Skeletal muscle tissue (tissue), 4 donors: ENCODE measurements around the gene NRF1. TPM values are rescaled to one million over a fixed set of nuclear protein-coding genes. Genes with fewer than 3 reads are reported as not detected.
"Not testable (repeated sequence)": the region's sequence is repeated elsewhere in the genome, so short reads cannot be mapped to it uniquely, and the experiment has no call there.

Experiments used
- H3K27ac ChIP-seq: one replicate; pipeline ENCODE4 v1.7.0; 2013; ENCODE audit warnings: mild to moderate bottlenecking, low read depth, low read length, inconsistent platforms
- H3K27me3 ChIP-seq, 3 donors: one replicate each; pipeline ENCODE4 v1.7.0; 2013; ENCODE audit warnings: low read length in 3 of 3; ENCODE audit not compliant: control insufficient read depth in 3 of 3, insufficient read depth in 3 of 3
- H3K36me3 ChIP-seq, 3 donors: one replicate each; pipeline ENCODE4 v1.7.0; 2013; ENCODE audit warnings: low read length in 3 of 3; ENCODE audit not compliant: control insufficient read depth in 3 of 3, insufficient read depth in 3 of 3
- H3K4me1 ChIP-seq, 3 donors: one replicate each; pipeline ENCODE4 v1.7.0; 2013; ENCODE audit warnings: low read length in 3 of 3, mild to moderate bottlenecking in 3 of 3; ENCODE audit not compliant: control insufficient read depth in 3 of 3, insufficient read depth in 3 of 3
- H3K4me3 ChIP-seq, 3 donors: one replicate each; pipeline ENCODE4 v1.7.0; 2013; ENCODE audit warnings: low read length in 3 of 3
- H3K9ac ChIP-seq, 3 donors: one replicate each; pipeline ENCODE4 v1.7.0; 2013; ENCODE audit warnings: low read length in 3 of 3, mild to moderate bottlenecking in 3 of 3, moderate library complexity in 2 of 3, low read depth in 1 of 3
- H3K9me3 ChIP-seq, 3 donors: one replicate each; pipeline ENCODE4 v1.7.0; 2013; ENCODE audit warnings: low read length in 3 of 3; ENCODE audit not compliant: control insufficient read depth in 3 of 3
- total RNA-seq: library from RNA; depleted of rRNA; stranded (reverse); fragments of >200 nt; gene quantifications from one replicate; pipeline ENCODE4 v1.2.3, GENCODE V29; 2014
- donor health status: Osteomylitis.

The NRF1 gene
- total RNA-seq, 1 donor from 2014 or later = 17.2 TPM

DNA sequence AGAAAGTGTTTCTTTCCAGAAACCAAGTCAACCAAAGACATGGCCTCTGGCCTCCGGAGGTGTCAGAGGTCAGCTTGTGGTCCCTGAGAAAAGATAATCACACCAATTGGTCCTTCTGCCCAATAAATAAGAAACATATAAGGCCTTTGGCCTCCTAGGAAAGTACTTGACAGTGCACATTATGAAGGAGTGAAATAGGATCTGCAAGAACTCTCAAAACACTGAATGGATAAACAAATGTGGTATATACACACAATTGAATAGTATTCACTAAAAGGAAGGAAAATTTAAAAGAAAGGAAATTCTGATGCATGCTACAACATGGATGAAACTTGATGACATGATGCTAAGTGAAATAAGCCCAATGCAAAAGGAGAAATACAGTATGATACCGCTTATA, 35.4 kb upstream of the NRF1 start:
- no peak overlapping the region for H3K9ac ChIP-seq
- H3K27me3 ChIP-seq = no peaks in the 10 kb centered on the region
- H3K4me3 ChIP-seq = no peak overlapping the region
- peaks cover 2 to 7% (median 6%) of the 10 kb centered on the region in 3 donors for H3K4me1 ChIP-seq
- no peak overlapping the region for H3K27ac ChIP-seq
- no peaks in the 10 kb centered on the region for H3K36me3 ChIP-seq
- peaks cover 0 to 7% (median 0%) of the 10 kb centered on the region in 3 donors for H3K9me3 ChIP-seq

GRCh38 chr7:129578829-129579228, 32.7 kb upstream of the NRF1 start:
- Histone ChIP-seq H3K9ac (no peak overlapping the region), H3K4me1 (peaks cover 2 to 7% (median 6%) of the 10 kb centered on the region in 3 donors), H3K36me3 (no peaks in the 10 kb centered on the region), H3K27ac (no peak overlapping the region), H3K27me3 (no peaks in the 10 kb centered on the region), H3K9me3 (peaks cover 0 to 7% (median 0%) of the 10 kb centered on the region in 3 donors), H3K4me3 (no peak overlapping the region)

GRCh38 chr7:129586179-129586578, 25.3 kb upstream of the NRF1 start:
- H3K9me3 ChIP-seq, H3K27me3 ChIP-seq, H3K36me3 ChIP-seq, H3K4me3 ChIP-seq, H3K4me1 ChIP-seq, H3K9ac ChIP-seq, H3K27ac ChIP-seq: not testable (repeated sequence)

DNA sequence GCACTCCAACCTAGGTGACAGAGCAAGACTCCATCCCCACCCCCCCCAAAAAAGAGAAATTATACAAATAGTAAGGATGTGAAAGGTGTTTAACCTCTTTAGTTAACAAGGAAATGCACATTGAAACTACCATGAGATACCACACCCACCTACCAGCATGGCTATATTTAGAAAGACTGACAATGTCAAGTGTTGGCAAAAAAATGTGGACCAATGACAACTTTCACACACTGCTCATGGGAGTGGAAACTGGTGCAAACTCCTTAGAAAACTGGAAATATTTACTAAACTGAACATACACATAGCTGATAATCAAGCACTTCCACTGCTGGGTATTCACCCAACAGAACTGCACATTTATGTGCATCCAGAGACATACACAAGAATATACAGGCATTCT, 23.3 kb upstream of the NRF1 start:
- Histone ChIP-seq H3K4me3 (no peak overlapping the region), H3K36me3 (no peaks in the 10 kb centered on the region), H3K27me3 (no peaks in the 10 kb centered on the region), H3K27ac (no peak overlapping the region), H3K4me1 (no peaks in the 10 kb centered on the region), H3K9ac (no peak overlapping the region), H3K9me3 (peaks cover 0 to 2% (median 0%) of the 10 kb centered on the region in 3 donors)

- H3K36me3 ChIP-seq = no peaks in the 10 kb centered on the region
- no peaks in the 10 kb centered on the region for H3K4me1 ChIP-seq
- H3K27me3 ChIP-seq = no peaks in the 10 kb centered on the region
- no peak overlapping the region for H3K4me3 ChIP-seq
- H3K9me3 ChIP-seq = no peaks in the 10 kb centered on the region
- H3K27ac ChIP-seq = no peak overlapping the region
- no peak overlapping the region for H3K9ac ChIP-seq
These were observed 19.7 kb upstream of the NRF1 start for GRCh38 chr7:129591868-129592267.

GRCh38 chr7:129596386-129596785, 15.1 kb upstream of the NRF1 start:
- H3K9me3 ChIP-seq, H3K36me3 ChIP-seq, H3K27me3 ChIP-seq, H3K27ac ChIP-seq, H3K4me3 ChIP-seq, H3K4me1 ChIP-seq, H3K9ac ChIP-seq: not testable (repeated sequence)

- no peak overlapping the region for H3K9ac ChIP-seq
- no peaks in the 10 kb centered on the region for H3K9me3 ChIP-seq
- H3K27me3 ChIP-seq = no peaks in the 10 kb centered on the region
- no peak overlapping the region for H3K27ac ChIP-seq
- no peaks in the 10 kb centered on the region for H3K36me3 ChIP-seq
- H3K4me1 ChIP-seq = no peaks in the 10 kb centered on the region
- H3K4me3 ChIP-seq = no peak overlapping the region
These were observed 13.8 kb upstream of the NRF1 start for GRCh38 chr7:129597672-129598071.

DNA sequence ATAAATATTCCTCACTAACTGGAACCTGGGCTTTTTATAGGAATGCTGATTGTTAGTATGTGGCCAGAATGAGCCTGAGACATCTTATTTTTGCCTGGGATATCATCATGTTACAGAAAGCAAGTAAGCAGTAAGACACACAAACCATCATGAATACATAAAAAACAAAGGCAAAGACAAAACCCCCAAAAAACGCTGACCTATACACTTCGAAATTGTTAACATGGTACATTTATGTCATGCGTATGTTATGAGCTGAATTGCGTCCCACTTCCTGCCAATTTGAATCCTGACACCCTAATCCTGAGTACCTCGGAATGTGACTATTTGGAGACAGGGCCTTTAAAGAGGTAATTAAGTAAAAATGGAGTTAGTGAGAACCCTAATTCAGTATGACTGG, 12.3 kb upstream of the NRF1 start:
- Histone ChIP-seq H3K4me1 (no peaks in the 10 kb centered on the region), H3K9ac (no peak overlapping the region), H3K36me3 (no peaks in the 10 kb centered on the region), H3K27me3 (no peaks in the 10 kb centered on the region), H3K4me3 (no peak overlapping the region), H3K9me3 (no peaks in the 10 kb centered on the region), H3K27ac (no peak overlapping the region)

DNA sequence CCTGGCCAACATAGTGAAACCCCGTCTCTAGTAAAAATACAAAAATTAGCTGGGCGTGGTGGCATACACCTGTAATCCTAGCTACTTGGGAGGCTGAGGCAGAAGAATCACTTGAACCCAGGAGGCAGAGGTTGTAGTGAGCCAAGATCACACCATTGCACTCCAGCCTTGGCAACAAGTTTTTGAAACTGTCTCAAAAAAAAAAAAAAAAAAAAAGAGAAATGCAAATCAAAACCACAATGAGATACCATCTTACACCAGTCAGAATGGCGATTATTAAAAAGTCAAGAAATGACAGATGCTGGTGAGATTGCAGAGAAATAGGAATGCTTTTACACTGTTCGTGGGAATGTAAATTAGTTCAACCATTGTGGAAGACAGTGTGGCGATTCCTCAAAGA, 7.9 kb upstream of the NRF1 start:
- H3K9ac ChIP-seq, H3K4me3 ChIP-seq: not testable (repeated sequence)

GRCh38 chr7:129604021-129604420, 7.5 kb upstream of the NRF1 start:
- not testable (repeated sequence) for H3K27me3 ChIP-seq, H3K4me1 ChIP-seq, H3K4me3 ChIP-seq, H3K27ac ChIP-seq, H3K9me3 ChIP-seq, H3K9ac ChIP-seq, H3K36me3 ChIP-seq

More for the DNA sequence above, 7.9 kb upstream of the NRF1 start:
- not testable (repeated sequence) for H3K36me3 ChIP-seq, H3K9me3 ChIP-seq, H3K4me1 ChIP-seq, H3K27ac ChIP-seq, H3K27me3 ChIP-seq
